SHP77 (cell line): Measurements from ENCODE around the gene NOC2L.
A peak's percentile ranks its signal among the peaks of the same experiment; 100 is the strongest.
"Not testable (repeated sequence)": the region's sequence is repeated elsewhere in the genome, so short reads cannot be mapped to it uniquely, and the experiment has no call there.

Source experiments
- DNase-seq, 2 experiments: peaks; one replicate each; lab custom pipeline; 2025; lab: John Stamatoyannopoulos, UW

Gene NOC2L

DNA sequence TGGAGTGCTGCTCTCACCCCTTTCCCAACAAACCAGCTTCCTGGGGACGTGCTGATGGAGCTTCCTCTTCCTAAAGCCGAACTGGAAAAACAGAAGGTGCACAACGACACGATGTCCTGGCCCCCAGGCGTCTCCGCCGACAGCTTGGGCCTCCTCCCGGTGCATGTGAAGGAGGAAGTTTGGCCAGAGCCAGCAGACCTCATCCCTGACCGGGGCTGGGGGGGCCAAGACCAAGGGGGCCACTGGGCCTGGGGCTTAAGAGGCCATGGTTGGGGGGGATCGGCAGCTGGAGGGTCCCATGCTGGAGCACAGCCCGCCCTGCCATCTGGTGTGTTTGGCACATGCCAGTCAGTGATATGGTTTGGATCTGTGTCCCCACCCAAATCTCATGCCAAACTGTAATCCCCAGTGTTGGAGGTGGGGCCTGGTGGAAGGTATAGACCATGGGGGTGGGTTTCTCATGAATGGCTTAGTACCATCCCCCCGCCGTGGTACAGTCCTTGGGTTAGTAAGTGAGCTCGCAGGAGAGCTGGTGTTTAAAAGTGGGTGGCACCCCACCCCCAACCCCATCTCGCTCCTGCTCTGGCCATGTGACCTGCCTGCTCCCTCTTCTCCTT is 34.4 kb upstream of the NOC2L start:
- DNase-seq: no peak

DNA sequence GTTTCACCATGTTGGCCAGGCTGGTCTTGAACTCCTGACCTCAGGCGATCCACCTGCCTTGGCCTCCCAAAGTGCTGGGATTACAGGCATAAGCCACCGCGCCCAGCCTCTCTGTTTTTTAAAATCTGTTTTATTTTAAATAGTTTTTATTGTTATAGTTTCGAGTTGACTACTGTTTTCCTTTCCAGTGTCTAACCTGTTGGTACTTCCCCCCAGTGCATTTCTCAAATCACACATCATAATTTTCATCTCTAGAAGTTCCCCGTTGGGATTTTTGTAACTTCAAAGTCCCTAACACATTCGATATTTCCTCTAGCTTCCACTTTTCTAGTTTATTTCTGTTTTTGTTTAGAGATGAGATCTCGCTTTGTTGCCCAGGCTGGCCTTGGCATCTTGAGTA is 33.3 kb upstream of the NOC2L start:
- no peak for DNase-seq

DNA sequence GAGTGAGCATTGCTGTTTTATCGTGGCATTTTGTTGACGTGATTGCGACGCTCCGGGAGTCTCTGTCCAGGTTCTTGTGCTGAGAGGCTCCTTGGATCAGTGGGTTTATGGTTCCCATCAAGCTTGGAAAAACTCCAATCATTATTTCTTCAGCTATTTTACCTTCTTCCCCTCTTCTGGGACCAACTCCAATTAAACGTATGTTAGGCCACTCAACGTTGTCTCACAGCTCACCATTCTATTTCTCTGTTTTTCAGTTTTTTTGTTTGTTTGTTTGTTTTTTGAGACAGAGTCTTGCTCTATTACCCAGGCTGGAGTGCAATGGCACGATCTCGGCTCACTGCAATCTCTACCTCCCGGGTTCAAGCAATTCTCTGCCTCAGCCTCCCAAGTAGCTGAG is 32.8 kb upstream of the NOC2L start:
- DNase-seq: no peak

DNA sequence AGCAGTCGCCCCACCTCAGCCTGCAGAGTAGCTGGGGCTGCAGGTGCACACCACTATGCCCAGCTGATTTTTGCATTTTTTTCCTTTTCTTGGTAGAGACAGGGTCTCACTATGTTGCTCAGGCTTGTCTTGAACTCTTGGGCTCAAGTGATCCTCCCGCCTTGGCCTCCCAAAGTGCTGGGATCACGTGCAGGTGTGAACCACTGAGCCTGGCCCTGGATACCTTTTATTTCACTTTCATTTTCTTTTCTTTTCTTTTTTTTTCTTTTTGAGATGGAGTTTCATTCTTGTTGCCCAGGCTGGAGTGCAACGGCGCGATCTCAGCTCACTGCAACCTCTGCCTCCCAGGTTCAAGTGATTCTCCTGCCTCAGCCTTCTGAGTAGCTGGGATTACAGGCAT is 32.2 kb upstream of the NOC2L start:
- not testable (repeated sequence) for DNase-seq

DNA sequence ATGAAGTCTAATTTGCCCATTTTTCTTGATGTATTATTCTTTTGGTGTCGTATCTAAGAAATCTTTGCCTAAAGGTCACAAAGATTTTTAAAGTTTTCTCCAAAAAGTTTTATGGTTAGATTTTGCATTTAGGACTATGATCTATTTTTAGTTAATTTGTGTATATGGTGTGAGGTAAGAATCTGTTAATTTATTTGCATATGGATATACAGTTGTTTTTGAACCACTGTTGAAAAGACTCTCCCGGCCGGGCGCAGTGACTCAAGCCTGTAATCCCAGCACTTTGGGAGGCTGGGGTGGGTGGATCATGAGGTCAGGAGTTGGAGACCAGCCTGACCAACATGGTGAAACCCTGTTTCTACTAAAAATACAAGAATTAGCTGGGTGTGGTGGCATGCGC is 29.0 kb upstream of the NOC2L start:
- not testable (repeated sequence) for DNase-seq

DNA sequence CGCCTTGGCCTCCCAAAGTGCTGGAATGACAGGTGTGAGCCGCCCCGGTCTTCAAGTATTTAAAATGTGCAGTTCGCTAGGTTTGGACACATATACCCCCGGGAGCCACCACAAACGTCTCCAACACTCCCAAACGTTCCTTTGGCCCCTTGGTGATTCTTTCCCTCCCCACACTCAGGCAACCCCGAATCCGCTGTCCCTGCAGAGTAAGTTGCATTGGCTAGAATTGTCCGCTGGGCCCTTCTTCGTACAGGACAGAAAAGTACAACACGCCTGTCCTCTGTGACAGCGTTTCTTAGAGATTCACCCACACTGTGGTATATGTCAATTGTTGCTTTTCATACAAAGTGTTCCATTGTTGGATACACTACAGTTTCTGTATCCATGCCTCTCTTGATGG is 26.1 kb upstream of the NOC2L start:
- DNase-seq: no peak

DNA sequence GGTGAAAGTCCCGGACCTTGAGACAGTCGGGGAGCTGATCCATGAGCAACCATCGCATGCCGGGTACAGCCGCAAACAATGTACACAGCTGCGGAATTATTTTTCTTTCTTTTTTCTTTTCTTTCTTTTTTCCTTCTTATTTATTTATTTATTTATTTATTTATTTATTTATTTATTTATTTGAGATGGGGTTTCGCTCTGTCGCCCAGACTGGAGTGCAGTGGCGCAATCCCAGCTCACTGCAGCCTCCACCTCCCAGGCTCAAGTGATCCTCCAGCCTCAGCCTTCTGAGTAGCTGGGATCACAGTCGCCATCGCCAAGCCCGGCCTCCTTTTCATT is 25.4 kb upstream of the NOC2L start:
- DNase-seq: no peak

DNA sequence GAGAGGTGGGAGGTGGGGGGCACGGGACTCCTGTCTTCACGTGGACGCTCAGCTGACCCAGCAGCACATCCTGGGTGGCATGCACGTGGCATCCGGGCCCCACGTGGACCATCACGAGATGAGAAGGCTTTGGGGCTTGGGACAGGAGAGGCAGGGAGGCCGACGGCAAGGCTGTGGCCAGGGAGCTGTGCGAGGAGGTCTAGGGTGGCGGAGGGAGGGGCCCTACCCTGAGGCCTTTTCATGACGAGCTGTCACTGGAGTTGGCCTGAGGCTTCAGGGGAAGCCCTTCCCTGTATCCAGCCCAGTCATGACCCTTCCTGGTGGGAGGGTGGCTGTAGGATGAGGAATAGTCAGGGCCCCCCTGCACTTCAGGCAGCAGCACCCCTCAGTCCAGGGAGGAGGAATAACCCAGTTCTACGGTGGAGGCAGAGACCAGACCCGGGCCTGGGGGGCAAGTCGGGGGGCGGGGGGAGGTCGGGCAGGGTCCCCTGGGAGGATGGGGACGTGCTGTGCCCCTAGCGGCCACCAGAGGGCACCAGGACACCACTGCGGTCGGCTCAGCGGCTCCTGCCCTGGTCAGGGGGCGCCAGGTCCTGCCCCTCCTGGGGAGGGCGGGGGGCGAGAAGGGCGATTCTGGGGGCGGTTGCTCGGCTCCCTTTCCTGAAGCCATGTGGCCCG is 24.9 kb upstream of the NOC2L start:
- no peak for DNase-seq

DNA sequence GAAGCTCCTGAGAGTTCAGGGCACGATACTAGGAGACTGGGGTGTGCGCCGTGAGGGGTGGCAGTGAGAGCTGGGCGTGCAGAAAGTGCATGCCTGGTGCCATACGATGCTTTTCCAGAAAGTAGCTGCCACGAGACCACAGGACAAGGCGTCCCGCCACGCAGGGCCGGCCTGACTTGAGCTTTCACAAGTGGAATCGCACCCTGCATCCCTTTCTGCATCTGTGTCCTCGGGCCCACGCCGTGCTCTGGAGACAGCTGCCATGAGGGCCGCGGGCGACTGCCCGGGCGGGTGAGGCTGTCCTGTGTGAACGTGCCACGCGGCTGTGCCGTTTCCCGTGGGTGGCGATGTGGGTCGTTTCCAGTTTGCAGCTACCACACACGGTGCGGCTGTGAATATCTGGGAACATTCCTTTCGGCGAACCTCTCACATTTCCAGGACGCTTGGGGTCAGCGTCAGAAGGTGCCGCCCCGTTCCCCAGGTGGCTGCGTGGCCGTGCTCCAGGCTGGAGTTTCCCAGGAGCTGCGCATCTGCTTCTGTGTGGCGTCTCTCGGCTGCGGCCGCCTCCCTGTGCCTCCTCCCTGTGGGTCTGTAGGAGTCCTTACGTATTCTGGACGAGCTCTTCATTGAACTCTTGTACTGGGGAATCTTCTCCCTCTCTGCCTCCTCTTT is 23.8 kb upstream of the NOC2L start:
- no peak for DNase-seq

DNA sequence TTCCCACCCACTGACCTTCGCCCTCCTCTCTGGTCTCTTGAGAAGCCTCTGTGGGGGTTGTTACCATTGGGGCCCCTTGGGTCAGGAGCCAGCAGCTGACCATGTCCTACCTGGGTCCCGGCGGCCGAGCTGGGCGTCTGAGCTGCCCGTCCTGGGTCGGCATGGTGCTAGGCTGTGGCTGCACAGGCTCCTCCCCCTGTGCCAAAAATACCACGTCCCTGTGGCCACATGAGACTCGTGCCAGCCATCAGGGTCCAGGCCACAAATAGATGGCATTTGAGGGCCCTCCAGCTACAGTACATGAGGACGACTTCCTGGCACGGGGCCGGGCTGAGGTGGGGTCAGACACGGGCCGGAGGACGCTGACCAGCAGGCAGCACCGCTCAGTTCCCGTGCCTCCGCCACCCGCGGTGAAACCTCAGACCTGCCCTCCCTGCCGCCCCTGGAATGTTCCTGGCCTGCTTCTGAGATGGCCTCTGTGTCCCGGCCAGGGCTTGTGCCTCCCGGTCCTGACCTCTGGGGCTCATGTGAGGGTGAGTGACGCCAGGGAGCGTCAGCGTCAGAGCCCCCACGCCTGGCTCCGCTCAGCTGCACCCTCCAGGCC is 23.0 kb upstream of the NOC2L start, which contains the start of gene PERM1:
Gene PERM1, minus strand, starts transcription at position 139 of the 604 bp plus-strand sequence. CDS start 1,064 bp downstream, outside the sequence.
- DNase-seq: no peak

DNA sequence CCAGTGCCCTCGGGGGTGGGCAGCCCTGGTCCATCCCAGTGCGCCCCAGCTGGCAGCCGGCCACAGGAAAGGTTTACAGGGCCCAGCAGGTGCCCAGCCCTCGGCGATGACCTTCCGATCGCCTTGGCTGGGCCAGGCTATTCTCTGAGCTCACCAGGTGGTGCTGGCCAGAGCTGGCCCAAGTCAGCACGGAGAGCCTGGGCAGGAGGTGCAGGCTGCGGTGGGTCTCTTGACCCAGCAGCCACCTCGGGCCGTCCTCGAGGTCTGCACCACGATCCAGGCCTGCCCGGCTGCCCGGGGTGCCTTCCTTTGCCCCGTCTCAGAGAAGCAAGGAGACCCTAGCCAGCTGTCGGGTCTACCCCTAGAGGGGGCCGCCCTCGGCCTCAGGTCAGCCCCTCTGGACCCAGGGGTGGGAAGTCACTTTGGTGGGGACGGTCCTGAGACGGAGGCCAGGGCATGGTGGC is 22.5 kb upstream of the NOC2L start:
- no peak for DNase-seq

DNA sequence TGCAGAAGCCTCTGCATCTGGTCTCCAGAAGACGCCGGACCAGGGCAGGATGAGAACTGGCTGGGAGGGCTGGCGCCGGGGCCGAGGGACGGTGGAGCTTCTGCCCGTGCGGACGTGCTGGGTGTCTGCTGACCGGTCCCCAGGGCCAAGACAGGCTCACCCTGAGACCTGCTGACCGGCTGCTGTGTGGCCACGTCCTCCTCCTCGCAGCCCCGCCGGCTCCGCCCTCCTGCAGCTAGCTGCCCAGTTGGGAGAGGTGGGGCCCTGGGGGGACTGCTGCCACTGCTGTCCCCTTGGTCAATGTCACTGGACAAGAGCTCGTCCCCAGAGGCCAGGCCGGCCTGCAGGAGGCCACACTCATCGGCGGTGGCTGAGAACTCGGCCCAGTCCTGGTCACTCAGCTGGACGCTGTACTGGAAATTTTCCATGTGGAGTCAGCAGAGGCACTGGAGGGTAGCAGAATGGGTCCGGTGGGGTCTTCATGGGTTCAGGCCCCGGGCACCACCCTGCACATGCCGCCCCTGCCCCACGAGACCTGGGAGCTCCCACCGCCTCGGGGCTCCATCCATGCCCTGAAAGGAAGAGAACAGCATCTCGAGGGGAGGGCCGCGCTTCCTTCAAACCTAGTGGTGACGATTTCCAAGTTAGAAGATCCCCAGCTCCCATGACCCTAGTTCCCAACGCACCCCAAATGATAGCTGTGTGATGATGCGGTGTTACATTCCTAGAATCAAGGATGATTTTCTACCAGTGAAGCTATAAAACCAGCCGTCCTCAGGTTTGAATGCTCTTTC is 21.7 kb upstream of the NOC2L start:
- no peak for DNase-seq

DNA sequence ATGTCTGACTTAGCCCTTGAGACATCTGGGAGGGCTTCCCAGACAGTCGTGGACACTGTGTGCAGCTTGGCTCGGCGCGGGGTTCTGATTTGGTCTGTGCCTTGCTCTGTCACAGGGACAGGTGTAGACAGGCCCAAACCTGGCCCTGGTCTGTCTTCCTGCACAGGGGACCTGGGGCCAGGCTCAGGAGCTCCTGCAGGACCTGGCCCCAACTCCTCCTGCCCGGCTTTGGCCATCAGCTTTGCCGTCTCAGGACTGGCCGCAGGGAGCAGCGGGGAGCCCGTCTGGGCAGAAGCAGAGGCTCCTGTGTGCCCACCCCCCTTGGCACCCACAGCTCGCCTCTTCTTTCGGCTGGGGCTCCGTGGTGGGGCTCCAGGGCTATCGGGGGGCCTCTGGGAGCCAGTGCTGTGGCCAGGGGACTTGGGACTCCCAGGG is 21.1 kb upstream of the NOC2L start:
- no peak for DNase-seq

DNA sequence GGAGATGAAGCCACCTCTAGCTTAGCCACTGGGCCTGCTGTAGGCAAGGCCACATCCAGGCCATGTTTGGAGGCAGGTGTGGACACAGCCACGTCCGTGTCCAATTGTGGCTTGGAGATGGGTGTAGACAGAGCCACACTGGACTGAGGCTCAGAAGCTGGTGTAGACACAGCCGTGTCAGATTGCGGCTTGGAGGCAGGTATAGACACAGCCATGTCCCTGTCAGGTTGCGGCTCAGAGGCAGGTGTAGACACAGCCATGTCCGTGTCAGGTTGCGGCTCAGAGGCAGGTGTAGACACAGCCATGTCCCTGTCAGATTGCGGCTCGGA is 20.7 kb upstream of the NOC2L start:
- no peak for DNase-seq

DNA sequence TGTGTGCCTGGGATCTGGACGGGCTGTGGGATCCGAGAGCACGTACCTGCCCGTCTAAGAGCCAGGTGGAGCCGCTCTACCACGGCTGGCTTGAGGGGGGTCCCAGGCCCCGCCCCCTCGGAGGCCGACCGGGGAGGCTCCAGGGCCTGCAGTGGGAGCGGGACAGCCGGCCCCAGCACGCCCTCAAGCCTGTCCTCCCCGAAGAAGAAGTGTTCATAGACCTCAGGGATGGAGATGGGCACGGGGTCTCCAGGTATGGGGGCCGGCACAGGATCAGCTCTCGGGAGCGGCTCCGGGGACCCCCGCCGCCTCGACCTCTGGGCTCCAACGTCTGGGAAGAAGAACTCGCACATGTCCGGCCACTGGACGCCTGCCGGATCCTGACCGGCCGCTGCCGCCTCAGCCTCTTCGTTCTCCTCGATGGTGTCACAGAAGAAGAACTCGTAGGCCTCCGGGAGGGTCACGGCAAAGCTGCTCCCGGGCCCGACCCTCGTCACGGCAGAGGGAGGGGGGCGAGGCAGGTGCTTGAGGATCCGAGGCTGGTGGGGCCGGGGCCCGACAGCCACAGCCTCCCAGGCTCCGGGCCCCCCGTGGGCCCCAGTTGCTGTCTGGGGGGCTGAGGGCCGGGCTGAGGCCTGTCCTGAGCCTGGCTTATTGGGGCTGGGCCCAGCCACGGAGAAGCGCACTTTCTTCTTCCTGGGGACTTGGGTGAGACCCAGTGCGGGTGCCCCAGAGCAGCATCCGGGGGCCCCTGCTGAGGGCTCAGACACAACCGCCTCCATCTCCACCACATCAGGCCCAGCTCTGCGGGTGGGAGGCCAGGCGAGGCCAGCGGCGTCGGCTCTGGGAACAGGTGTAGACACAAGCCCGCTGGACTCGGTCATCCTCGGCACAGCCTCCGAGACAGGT is 20.0 kb upstream of the NOC2L start:
- no peak for DNase-seq

DNA sequence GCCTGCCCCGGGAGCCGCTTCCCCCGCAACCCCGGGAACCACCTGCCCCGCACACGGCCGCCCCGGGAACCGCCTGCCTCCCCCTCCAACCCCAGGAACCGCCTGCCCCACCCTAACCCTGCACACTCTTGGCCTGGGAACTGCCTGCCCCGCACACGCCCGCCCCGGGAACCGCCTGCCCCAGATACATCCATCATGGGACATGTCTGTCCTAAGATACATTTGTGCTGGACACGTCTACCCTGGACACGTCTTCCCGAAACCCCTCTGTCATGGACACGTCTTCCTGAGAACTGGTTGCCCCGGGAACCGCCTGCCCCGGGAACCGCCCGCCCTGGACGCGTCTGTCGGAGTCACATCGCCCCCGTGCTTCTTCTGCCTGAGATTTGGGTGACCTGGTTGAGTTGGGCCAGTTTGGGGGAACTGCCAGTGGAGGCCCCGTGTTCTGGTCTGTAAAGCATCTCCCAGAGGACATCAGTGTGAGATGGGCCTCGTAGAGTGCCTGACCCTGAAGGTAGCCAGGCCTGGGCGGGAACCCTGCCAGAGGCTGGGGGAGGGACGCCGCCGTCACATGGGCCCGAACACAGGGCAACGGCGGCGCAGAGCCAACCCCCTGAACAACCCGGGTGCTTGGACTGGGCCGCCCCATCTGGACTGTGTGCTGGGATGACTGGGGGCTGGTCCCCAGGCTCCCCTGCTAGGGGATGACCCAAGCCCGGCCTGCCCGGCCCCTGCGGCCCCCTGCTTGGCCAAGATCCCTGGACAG is 19.2 kb upstream of the NOC2L start:
- no peak for DNase-seq

DNA sequence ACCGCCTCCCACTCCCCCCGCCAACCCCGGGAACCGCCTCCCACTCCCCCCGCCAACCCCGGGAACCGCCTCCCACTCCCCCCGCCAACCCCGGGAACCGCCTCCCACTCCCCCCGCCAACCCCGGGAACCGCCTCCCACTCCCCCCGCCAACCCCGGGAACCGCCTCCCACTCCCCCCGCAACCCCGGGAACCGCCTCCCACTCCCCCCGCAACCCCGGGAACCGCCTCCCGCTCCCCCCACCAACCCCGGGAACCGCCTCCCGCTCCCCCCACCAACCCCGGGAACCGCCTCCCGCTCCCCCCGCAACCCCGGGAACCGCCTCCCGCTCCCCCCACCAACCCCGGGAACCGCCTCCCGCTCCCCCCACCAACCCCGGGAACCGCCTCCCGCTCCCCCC is 17.7 kb upstream of the NOC2L start:
- not testable (repeated sequence) for DNase-seq

DNA sequence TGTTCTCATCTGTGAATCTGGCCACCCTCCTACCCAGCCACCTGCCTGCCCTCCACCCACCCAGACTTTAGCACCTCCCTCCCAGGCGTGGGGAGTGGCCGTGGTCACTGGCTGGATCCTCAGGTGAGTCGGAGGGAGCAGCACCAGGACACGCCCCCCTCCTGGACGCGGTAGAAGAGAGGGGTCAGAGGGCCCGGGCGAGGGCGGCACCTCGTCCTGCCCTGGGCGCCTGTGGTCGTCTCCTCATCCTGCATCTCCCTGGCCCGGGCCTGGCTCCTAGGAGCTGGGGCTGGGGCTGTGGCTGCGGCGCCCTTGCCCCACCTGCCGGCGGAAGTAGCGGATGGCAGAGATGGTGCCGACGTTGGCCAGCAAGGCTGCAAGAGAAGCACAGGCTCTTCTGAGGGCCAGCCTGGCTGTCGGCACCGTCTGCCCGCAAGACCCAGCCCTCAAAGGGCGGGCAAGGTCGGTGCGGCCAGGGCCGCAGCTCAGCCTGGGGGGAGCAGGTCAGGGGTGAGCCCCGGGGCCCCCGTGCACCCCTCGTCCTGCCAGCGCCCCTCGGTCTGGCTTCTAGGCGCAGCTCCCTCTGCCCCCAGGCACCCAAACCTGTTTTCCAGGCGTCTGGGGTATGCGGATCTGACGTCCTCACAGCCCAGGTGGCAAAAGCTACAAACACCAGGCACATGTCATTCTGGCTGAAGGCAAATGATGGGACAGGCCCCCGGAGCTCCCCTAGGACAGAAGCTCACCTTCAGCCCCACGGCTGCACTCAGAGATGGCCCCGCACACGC is 17.0 kb upstream of the NOC2L start:
- DNase-seq: peak; percentile 57 to 75

DNA sequence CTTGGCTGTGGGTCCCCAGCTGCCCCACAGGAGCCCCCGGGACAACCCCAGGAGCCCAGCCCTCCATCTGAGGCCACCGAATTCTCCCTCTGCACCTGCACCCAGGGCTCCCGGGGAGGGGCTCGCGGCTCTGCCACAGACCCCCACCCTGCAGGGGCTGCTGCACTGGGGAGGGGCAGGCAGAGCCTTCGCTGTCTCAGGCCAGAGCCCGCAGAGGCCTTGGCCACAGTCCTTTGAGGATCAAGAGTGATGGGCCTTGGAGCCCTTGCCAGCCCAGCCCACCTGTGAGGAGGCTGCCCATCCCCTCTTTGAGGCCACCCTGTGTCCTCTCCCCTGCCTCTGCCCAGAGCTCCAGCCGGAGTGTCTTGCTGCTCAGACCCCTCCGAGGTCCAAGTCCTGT is 16.3 kb upstream of the NOC2L start:
- DNase-seq: no peak
